GM13977 (cell line): ENCODE data around the gene LRMDA.

Experiments
- DNase-seq: peaks from one replicate; pipeline ENCODE4 v3.0.0; 2012; ENCODE audit warnings: low spot score
- CTCF ChIP-seq: IDR thresholded peaks from 2 replicates; pipeline ENCODE4 v1.5.1; 2012; ENCODE audit warnings: mild to moderate bottlenecking, control low read depth; ENCODE audit not compliant: insufficient read depth; ENCODE audit errors: extremely low read depth, missing control alignments
- in situ Hi-C: fragments of 300-500 bp; cut with MboI; formaldehyde crosslinking; loops from one replicate; pipeline ENCODE4 v1.12.0; 2022; ENCODE audit warnings: low sequenced_read_pairs, low pct_unique_long_range_greater_than_20kb, mixed read lengths, inconsistent platforms; ENCODE audit not compliant: unreplicated experiment

The LRMDA gene

GRCh38 chr10:75476985-75477384 lies 45.6 kb downstream of the LRMDA start:
- no peak for TF ChIP-seq CTCF
- in situ Hi-C loops, result no loop called here
- DNase-seq, result no peak

- in situ Hi-C loops, result no loop called here
- no peak for DNase-seq
- no peak for TF ChIP-seq CTCF
Measured at GRCh38 chr10:75477680-75478079, 46.3 kb downstream of the LRMDA start.

- DNase-seq, result no peak
- in situ Hi-C loops, result no loop called here
Measured at GRCh38 chr10:75480374-75480773, 49.0 kb downstream of the LRMDA start.

GRCh38 chr10:75483188-75483587 lies 51.8 kb downstream of the LRMDA start:
- in situ Hi-C loops, result no loop called here
- no peak for TF ChIP-seq CTCF
- no peak for DNase-seq

More at GRCh38 chr10:75480374-75480773, 49.0 kb downstream of the LRMDA start:
- no peak for TF ChIP-seq CTCF

GRCh38 chr10:75484717-75485116 lies 53.3 kb downstream of the LRMDA start:
- TF ChIP-seq CTCF, result no peak
- no peak for DNase-seq
- in situ Hi-C loops, result no loop called here

- in situ Hi-C loops, result no loop called here
Measured at GRCh38 chr10:75486591-75486990, 55.2 kb downstream of the LRMDA start.

More at GRCh38 chr10:75486591-75486990, 55.2 kb downstream of the LRMDA start:
- no peak for TF ChIP-seq CTCF
- DNase-seq, result no peak
